ENCODE measurements around the gene ROBO4. TPM values are rescaled to one million over a fixed set of nuclear protein-coding genes. Genes with fewer than 3 reads are reported as not detected.

Gene ROBO4
- total RNA-seq, 1 donor from 2014 or later = 3.6 TPM

DNA sequence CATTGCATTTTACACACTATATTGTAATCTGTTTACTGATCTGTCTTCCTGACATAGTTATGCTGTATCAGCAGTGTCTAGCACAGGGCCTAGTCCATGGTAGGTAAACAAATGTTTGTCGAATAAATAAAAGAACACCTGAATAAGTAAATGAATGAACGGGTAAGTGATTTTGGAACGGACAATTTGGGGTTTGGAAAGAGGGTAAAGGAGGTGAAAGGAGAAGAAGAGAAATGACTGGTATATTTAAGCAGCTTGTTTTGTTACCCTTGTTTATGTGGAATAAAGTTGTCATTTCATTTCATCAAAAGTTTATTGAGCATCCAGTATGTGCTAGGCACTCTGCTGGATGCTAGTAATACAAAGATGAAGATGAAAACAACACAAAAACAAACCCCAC lies 21.3 kb upstream of the ROBO4 start, which contains the start of gene HEPN1:
HEPN1 (plus strand) TSS at position 301 of the 400 bp plus-strand sequence.
- DNase-seq = no peak

DNA sequence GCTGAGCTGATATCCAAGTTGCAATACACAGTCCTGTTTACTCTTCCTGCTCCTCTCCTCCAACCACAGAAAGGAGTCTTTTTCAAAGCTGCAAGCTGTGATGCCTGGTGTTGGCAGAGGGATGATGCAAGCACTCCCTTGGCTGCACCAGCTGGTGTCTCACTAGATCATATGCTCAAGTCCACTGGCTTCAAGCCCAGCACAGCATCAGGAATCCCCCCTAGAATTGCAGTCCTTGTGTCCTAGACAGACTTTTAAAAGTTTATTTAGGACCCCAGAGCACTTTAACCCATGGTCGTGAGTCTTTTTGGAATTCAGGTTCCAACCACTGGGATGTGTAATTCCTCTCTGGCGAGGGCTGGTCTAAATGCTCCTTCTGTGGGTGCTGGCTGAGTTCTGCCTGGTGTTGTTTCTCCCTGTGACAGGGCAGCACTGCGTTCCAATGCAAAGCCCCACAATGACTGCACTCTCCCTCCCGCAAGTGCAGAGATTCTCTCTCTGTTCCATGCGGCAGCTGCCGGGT lies 19.5 kb upstream of the ROBO4 start:
- DNase-seq = peak; percentile 28

DNA sequence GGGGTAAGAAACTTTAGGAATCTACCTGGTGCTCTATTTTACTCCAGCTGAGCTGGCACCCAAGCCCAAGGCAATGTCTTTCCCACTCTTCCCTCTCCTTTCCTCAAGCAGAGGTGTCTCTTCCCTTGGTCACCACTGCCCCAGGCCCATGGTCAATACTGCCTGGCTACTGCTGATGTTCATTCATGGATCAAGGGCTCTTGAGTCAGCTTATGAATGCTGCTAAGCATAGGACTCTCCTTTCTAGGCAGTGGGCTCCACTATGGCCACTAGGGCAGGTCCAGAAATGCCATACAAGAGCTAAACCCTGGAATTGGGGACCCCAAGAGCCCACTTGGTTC lies 18.7 kb upstream of the ROBO4 start:
- no peak for DNase-seq

DNA sequence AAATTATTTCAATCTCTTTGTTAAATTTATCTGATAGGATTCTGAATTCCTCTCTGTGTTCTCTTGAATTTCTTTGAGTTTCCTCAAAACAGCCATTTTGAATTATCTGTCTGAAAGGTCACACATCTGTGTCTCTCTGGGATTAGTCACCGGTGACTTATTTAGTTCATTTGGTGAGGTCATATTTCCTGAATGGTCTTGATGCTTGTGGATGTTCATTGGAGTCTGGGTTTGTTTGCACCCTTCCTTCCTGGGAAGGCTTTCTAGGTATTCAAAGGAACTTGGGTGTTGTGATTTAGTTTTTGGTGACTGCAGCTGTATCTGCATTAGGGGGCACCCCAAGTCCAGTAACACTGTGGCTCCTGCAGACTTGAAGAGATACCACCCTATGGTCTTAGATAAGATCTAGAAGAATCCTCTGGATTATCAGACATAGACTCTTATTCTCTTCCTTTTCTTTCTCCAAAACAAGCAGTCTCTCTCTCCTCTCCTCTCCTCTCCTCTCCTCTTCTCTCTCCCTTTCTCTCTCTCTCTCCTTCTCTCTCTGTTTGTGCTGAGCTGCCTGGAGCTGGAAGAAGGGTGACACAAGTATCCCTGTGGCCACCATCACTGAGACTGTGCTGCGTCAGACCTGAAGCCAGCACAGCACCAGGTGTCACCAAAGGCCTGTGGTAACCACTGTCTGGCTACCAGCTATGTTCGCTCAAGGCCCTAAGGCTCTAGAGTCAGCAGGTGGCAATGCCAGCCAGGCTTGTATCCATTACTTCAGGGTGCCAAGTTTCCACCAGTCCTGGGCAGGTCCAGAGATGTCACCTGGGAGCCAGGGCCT lies 18.1 kb upstream of the ROBO4 start:
- no peak for DNase-seq

DNA sequence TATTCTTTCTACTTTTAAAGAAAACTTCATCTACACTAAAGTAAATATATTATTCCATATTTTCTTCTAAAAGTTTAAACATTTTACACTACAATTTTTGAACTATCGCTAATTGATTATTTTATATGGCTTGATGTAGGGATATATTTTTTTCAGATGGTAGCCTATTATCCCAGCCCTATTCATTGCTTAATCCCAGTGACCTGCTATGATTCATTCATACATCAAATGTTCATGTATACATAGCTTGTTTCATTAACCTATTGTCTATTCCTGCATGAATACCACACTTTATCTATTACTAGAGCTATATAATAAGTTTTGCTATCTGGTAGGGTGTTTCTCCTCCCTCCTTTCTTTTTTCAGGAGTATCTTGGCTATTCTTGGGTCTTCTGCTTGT lies 5.0 kb upstream of the ROBO4 start:
- DNase-seq = no peak

DNA sequence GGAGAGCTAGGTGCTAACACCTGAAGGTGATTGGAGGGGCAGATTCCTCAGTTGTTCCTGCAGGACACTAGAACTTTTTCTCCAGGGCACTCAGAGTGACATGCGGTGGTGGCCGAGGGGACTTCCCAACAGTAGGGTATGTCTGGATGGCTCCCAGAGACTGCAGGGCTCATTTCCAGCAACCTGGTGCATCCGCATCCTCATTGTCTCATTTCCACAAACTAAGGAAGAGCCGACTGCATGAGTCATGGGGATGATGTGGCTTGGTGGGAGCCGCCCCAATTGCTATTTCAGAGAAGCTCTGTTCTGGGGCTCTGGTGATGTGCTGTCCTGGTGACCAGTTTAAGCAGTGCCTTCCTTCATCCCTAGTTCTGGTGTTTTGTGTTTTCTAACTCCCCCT lies 2.8 kb upstream of the ROBO4 start:
- DNase-seq = no peak

DNA sequence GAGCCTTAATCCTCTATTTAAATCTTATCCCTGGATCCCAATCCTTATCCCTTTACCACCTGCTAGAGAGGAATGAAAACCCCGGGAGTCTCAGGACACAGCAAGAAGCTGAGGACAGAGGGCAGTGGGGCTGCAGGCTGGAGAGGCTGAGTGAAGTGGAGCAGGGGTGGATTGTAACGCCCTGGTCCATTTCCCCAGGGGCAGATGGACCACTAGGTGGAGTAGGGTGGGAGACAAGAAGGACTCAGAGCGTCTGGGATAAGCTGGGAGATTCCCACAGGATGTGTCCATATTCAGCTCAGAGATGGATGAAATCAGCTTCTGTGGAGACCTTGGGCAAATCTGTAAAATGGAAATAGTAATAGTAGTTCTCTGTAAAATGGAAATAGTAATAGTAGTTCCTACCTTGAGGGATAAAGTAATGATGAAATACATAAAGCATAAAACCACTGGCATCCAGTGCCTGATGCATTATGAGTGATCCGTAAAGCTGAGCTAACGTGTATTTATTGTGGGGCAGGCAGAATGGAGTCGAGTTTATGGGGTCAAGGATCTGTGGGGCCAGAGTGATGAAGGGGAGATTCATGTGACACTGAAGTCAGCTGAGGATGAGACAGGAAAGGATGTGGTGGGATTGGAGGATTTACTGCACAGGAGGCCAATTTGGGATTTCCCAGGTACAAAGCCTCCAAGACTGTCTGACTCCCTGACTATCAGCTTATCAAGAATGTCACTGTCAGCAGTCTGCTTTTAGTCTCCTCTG lies 1.9 kb upstream of the ROBO4 start:
- no peak for DNase-seq

DNA sequence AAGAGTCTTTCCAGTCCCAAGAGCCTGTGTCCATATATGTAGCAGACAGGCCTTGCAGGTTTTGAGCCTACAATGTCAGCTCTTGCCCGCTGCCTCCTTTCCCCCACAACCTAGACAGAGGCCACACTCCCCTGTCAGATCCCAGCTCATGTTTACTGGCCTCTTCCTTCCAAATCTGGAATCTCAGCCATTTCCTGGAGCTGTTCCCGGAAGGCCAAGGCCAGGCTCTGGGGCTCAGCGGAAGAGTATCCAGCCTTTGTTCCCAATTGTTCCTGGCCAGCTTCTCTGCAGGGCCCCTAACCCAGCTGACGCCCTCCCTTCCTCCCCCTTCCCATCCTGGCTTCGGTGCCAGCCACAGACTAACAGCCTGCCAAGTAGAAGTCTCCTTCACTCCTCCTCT lies 1.0 kb upstream of the ROBO4 start:
- peak; percentile 33 for DNase-seq

DNA sequence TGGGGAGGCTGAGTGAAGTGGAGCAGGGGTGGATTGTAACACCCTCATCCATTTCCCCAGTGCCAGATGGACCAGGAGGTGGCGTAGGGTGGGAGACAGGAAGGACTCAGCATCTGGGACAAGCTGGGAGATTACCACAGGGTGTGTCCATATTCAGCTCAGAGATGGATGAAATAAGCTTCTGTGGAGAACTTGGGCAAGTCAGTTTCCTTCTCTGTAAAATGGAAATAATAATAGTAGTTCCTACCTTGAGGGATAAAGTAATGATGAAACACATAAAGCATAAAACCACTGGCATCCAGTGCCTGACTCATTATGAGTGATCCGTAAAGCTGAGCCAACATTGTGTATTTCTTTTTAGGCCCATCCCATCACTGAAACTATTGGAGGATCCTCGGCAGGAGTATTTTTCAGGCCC lies 607 bp upstream of the ROBO4 start:
- no peak for DNase-seq

DNA sequence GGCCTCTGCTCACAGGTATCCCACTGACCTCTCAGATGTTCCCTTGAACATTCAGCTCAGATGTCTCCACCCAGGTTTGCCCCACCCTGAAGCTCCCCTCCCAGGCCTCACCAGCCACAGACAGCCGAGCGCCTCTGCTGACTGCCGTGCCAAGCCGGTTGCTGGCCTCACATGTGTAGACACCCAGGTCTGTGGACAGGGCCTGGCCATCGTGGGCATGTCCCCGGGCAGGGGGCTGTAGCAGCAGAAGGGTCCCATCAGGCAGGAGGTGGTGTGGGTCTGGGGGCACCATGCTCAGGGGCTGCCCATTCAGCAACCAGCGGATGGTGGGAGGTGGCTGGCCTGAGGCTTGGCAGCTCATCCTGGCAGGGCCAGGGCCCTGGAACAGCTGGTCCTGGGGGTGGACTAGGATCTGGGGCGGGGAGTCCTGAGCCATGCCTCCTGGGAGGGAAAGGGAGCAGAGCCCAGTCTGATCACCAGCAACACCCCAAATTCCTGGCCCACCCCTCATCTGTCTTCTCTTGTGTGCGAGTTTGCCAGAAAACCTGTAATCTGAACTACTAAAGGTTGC lies 759 bp downstream of the ROBO4 start:
- DNase-seq = no peak

DNA sequence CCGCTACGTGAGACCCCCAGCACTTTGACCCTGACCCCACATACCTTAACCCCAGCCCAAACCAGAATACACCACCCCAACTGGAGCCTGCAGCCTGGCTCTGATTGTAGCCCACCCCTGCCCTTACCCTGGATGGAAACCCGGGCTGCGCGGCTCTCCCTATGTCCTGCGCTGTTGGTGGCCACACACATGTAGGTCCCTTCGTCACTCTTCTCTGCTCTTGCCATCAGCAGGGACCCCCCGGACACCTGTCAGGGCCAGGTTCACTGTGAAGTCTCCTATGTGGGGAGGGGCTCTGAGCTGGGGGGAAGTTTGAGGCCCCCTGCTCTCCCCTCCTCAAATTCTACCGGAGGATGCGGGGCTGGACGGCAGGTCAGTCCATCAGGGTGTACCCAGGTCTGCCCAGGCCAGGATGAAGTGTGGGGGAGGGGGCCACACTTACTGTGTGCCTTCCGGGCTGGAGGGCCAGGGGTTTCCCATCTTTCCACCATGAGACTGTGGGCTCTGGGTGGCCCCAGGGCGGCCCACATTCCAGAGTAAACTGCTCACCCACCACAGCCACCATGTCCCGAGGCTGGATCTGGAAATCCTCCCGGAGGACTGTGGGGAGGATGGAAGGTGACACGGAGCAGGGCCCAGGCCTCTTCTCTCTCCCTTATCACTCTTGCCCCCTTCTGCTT lies 1.5 kb downstream of the ROBO4 start:
- DNase-seq = no peak

DNA sequence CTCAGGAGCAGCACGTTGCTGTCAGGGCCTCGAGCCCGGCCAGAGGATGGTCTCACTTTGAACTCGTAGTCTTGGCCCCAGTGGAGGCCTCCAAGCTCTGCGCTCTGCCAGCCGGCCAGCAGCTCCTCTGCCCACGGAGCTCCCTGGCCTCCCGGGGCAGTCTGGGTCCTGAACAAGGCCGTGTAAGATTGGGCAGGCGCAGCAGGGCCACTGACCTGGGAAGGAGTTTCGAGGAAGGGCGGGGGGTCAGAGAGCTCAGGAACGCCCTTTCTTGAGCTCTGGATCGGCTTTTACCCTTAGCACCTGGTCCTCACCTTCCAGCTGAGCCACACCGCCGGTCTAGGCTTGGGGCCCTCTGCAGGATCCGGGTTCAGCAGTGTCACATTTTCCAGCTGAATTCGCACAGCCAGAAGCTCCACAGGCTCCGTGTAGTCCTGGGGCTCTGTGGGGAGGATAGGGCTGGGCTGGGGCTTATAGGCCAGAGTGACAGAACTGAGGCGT lies 2.1 kb downstream of the ROBO4 start:
- no peak for DNase-seq

DNA sequence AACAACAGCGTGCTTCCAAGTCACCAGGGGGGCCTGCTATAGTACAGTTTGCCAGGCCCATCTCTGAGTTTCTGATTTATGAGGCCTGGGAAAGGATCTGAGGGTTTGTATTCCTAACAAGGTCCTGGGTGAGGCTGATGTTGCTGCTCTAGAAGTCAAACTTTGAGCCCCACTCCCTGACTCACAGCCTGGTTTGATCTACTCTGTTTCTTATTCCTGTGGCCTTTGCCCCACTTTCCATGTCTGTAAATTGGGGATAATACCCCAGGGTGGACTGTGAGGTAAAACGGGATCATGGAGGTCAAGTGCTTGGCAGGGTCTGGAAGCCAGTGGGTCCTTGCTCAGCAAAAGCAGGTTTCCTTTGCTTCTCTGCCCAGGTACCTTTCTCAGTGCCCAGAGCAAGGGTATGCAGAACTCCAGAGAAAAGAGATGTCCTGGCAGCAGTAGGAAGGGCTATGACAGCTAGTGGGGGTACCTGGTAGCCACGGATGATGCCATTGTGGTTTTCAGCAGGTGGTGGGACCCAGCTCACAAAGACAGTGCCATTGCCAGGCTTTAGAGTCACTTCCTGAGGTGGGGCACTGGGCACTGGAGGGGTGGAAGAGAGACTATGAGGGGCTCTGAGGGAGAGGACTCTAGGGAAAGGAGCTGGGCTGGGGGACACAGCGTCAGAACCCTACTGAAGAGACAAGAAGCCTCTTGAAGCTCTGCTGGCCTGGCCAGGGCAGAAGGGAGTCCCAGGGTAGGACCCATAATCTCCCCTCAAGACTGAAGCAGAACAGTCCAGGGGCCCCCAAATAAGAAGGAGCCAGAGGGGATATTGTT lies 2.8 kb downstream of the ROBO4 start:
- no peak for DNase-seq

DNA sequence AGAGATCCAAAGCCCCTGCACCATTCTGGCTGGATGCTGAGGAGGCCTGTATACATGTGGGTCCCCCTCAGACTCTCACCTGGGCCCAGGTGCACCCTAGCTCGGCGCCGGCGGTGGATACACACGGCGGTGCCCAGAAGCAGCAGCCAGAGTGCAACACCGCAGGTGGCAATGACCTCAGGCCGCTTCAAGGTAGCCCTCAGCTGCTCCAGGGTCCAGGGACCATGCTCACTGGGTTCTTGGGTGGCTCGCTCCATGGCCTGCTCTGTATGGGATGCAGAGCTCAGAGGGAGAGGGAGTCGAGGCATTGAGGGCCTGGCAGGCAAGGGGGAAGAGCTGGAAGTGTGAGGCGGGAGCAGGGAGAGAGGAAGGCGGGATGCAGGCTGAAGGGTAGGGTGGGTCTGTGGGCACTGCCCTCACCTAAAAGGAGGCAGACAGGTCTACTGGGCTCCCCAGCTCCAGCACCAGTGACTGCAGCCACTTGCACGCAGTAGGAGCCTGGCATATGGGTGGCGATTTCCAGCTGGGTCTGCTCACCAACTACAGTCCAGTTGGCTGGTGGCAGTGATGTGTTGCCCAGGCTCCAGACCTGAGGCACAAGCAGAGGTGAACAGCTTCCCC lies 3.8 kb downstream of the ROBO4 start:
- no peak for DNase-seq

DNA sequence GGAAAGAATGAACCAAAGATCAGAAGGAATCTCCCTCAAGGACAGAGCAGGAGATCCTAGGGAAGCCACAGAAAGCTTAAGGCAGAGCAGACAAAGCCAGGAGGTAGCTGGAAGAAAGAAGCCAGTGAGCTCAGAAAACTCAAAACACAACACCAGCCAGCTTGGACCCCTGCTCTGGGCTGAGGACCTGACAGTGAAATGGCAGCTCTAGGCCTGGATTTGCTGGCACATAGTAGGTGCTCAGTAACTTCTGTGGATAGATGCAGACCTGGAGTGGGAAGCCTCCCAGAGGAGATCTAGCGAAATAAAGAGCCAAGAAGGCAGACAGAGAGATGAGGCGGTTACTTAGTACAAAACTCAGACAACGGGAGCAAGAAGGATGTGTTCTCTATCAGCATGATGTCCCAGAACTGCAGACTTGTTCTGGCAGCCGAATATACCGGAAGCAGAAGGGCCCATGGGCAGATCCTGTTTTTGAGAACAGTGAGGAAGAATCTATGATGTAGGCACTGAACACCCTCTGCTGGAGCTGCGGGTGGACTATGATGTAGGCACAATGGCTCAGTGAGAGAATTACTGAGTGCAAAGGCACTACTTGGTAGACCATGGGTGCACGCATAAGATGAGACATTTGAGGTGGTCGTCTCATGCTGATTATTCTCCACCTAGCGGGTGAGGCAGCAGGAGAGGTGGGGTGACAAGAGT lies 4.8 kb downstream of the ROBO4 start:
- DNase-seq = no peak

DNA sequence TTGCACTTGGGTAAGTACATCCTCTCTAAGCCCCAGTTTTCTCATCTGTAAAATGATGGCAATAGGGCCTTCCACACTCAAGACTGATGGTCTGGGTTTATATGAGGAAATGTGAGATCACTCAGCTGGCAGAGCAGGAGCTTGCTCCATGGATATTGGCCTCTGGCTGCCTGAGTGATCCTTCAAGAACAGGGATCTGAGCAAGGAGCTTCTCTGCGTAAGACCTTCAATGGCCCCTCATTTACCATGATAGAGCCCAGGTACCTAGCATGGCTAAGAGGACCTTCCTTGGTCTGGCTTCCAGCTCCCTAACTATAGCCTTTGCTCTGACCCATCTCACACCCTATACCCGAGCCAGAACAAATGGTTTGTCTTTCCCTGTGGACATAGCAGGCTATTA lies 5.5 kb downstream of the ROBO4 start:
- no peak for DNase-seq

DNA sequence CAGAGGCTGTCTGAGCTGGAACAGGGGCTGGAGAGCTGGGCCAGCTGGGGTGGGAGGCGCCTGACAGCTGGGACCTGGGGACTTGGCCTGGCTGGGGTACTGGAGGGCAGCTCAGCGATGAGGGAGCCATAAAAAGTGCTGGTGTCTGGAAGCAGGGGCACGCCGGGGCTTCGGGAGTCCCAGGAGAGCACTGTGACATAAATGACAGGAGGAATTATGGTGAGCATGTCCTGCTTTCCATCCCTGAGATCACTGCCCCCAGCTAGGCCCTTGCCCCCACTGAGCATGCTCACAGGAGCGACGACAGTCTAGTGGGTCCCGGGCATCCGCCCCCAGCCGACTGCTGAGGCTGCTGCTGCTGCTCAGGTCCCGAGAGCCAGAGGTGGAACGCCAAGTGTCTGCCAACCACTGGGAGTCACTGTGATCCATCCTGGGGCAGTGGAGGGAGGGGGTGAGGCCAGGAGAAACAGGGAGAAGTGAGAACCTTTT lies 6.2 kb downstream of the ROBO4 start:
- DNase-seq = no peak

DNA sequence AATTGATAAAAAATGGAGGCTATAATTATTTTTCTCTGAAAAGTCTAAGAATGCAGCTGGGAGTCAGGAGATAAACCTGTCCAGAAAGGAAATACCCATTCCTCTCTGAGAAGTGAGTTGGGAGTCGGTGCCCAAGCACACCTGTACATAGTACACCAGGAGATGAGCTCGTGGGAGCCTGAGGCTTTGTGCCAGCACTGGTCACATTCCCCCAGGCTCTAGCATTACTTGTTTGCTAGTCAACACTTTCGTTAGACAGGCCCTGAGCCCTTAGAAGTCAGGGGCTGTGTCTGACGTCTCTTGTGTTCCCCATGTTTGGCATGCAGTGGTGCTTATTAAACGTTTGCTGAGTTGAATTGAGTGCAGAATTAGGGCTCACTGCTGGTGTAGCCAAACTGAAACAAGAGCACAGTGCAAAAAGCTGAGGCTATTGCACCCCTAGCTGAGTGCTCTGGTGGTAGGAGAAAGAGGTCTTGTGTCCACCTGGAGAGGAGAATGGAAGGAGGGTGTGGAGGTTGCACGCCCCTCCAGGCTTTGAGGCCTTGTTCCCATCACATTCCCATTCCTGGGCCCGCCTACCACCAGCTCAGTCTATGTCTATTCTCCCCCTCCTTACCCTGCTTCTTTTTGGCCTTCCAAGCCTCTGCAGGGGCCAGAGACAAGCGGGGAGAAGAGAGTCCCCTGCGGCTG lies 6.8 kb downstream of the ROBO4 start:
- no peak for DNase-seq

DNA sequence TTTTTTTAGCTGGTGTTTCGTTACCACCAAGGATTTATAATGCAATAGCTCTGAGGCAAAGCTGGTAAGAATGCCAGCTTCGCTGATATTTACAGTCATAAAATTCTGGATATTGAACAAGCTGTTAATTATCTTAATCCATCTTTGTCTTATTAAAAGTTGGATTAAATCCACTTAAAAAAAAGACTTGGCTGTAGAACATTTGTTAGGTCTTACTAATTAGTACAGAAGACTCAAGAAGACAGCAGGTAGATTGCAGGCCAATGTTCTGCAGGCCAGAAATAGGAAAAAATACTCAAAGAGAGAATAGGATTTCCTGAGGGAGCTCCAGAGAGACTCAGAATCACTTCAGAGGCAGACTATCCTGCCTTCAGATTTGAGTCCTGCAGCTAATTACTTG lies 7.5 kb downstream of the ROBO4 start:
- DNase-seq = no peak

All from occipital lobe (tissue), 2 donors.